Fibroblast of the conjunctiva (primary cell): ENCODE measurements around the gene KIR3DL2.
"Not testable (repeated sequence)": the region's sequence is repeated elsewhere in the genome, so short reads cannot be mapped to it uniquely, and the experiment has no call there.

ENCODE experiments used
- DNase-seq: peaks from one replicate; pipeline ENCODE4 v3.0.0-alpha.2; 2010; ENCODE audit warnings: low read depth

Gene KIR3DL2

GRCh38 chr19:54871696-54872095, 21.5 kb downstream of the KIR3DL2 start:
- no peak for DNase-seq

- DNase-seq, result no peak
These were observed 23.7 kb downstream of the KIR3DL2 start, which contains the start of gene FCAR for GRCh38 chr19:54873990-54874389. FCAR (plus strand) TSS chr19:54874235; CDS start chr19:54874290, 55 bp downstream.

DNA sequence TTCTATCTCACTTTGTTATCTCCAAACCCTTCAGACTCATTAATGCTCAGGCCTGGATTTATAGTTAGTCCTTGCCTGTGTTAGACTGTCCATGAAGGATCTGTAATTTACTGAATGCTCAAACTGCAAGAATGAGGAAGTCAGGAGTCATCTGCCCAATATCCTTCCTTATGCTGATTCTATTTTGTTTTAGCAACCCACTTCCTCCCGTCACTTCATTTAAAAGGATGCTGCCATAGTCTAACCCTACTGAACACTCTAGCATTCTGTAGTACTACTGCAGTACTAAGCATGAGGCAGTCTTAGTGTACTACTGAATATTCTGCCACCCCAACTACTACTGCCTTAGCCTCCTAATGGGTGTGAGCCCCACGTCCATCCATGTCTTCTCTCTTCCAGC, 25.3 kb downstream of the KIR3DL2 start:
- DNase-seq, result no peak

DNA sequence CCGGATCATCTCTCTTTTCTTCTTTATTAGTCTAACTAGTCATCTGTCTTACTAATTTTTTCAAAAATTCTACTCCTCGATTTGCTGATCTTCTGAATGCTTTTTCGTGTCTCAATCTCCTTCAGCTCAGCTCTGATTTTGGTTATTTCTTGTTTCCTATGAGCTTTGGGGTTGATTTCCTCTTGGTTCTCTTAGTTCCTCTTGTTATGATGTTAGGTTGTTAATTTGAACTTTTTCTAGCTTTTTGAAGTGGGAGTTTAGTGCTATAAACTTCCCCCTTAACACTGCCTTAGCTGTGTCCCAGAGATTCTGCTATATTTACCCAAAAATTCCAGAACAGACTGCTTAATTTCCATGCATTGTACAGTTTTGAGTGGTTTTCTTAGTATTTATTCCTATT, 27.2 kb downstream of the KIR3DL2 start:
- DNase-seq, result no peak

- no peak for DNase-seq
These were observed 31.6 kb downstream of the KIR3DL2 start for GRCh38 chr19:54881884-54882283.

- DNase-seq, result no peak
These were observed 32.5 kb downstream of the KIR3DL2 start for GRCh38 chr19:54882758-54883157.

- no peak for DNase-seq
These were observed 33.0 kb downstream of the KIR3DL2 start for GRCh38 chr19:54883228-54883627.

- DNase-seq, result no peak
These were observed 38.0 kb downstream of the KIR3DL2 start for GRCh38 chr19:54888239-54888638.

GRCh38 chr19:54889566-54889965, 39.3 kb downstream of the KIR3DL2 start:
- no peak for DNase-seq

DNA sequence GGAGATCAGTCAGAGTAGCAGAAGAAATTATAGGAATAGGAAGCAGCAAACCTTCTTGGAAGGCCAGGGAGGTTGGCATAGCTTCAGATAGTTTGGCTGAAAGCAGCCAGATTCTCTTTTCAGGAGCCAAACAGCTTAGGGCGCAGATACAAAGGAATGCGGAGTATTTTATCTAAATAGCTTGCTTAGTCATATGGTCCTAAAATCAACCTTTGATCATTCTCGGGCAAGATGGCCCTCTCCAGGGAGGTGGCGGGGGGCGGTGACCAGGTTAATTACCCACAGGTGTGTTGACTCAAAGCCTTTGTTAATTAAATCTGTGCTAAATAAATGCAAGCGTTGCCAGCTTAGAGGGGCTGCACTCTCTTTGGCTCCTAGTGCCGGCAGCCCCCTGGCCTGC, 43.2 kb downstream of the KIR3DL2 start:
- DNase-seq, result no peak

DNA sequence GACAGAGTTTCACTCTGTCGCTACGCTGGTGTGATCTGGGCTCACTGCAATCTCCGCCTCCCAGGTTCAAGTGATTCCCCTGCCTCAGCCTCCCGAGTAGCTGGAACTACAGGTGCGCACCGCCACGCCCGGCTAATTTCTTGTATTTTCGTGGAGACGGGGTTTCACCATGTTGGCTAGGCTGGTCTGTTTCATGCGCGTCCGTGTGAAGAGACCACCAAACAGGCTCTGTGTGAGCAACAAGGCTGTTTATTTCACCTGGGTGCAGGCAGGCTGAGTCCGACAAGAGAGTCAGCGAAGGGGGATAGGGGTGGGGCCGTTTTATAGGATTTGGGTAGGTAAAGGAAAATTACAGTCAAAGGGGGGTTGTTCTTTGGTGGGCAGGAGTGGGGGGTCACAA, 43.9 kb downstream of the KIR3DL2 start:
- DNase-seq, result not testable (repeated sequence)

GRCh38 chr19:54896036-54896435, 45.8 kb downstream of the KIR3DL2 start:
- no peak for DNase-seq

DNA sequence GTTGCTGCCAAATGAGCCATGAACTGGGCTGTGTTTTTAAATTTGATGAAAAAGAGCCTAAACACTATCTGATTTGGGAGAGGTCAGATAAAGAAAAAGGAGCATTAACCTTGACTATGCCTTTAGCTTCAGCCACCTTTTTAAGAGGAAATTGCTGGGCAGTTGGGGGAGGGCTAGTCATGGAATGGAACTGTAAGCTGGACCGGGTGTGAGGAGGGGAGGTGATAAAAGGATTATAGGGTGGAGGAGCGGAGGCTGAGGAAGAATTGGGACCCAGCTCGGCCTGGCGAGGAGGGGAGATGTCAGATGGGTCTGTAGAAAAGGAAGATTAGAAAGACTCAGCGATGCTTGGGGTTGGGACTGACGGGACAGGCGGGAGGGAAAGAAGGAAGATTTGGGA, 48.4 kb downstream of the KIR3DL2 start:
- DNase-seq, result not testable (repeated sequence)

GRCh38 chr19:54899646-54900045, 49.4 kb downstream of the KIR3DL2 start:
- DNase-seq, result not testable (repeated sequence)

DNA sequence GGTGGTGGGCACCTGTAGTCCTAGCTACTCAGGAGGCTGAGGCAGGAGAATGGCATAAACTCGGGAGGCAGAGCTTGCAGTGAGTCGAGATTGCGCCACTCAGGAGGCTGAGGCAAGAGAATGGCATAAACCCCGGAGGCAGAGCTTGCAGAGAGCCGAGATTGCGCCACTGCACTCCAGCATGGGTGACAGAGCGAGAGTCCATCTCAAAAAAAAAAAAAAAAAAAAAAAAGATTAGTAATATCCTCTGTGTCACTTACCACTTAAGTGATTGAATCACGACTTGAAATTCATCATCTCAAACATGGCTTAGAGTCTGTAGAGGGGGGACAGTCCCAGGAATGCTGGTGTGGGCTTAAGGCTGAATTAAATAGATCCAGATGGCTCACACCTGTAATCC, 50.9 kb downstream of the KIR3DL2 start:
- not testable (repeated sequence) for DNase-seq

- no peak for DNase-seq
These were observed 51.8 kb downstream of the KIR3DL2 start for GRCh38 chr19:54902061-54902460.

DNA sequence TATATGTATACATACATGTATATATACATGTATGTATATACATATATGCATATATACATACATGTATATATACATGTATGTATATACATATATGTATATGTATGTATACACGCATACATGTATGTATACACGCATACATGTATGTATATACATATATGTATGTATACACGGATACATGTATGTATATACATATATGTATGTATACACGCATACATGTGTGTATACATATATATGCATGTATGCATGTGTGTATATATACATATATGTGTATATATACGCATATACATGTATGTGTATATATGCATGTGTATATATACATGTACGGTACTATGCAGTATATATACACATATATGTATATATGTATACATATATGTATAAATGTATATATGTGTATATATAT, 53.1 kb downstream of the KIR3DL2 start:
- DNase-seq, result no peak

DNA sequence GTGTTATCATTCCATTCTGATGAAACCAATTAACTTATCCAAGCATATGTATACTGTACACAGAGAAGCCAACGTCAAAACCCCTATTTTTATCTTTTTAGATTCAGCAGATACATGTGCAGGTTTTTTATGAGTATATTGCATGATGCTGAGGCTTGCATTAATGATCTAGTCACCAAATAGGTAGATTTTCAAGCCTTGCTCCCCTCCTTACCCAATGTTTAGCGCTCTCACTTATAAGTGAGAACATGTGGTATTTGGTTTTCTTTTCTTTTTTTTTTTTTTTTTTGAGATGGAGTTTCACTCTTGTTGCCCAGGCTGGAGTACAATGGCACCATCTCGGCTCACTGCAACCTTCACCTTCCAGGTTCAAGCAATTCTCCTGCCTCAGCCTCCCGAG, 54.0 kb downstream of the KIR3DL2 start:
- not testable (repeated sequence) for DNase-seq

- DNase-seq, result no peak
These were observed 55.2 kb downstream of the KIR3DL2 start for GRCh38 chr19:54905421-54905802.

GRCh38 chr19:54905803-54906511, 55.7 kb downstream of the KIR3DL2 start, which contains the start of gene NCR1:
NCR1 (plus strand) TSS chr19:54906148; CDS start chr19:54906188, 40 bp downstream.
- DNase-seq, result no peak

- no peak for DNase-seq
These were observed 56.6 kb downstream of the KIR3DL2 start for GRCh38 chr19:54906819-54907218.

DNA sequence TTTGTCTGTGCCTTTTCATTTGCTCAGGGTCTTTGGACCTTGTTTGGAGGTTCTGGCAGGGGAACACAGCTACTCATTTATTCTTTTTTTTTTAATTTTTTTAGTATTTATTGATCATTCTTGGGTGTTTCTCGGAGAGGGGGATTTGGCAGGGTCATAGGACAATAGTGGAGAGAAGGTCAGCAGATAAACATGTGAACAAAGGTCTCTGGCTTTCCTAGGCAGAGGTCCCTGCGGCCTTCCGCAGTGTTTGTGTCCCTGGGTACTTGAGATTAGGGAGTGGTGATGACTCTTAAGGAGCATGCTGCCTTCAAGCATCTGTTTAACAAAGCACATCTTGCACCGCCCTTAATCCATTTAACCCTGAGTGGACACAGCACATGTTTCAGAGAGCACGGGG, 57.7 kb downstream of the KIR3DL2 start:
- not testable (repeated sequence) for DNase-seq
